HG02623 (cell line): Measurements from ENCODE around the gene WDR36.
"Not testable (repeated sequence)": the region's sequence is repeated elsewhere in the genome, so short reads cannot be mapped to it uniquely, and the experiment has no call there.

Source experiments
- ATAC-seq: cut with Tn5 transposase; IDR thresholded peaks from one replicate; pipeline ENCODE4 v1.9.1; 2021; ENCODE audit warnings: moderate library complexity; ENCODE audit not compliant: unreplicated experiment

The WDR36 gene

GRCh38 chr5:111134864-111135263 is 42.7 kb downstream of the WDR36 start:
- no peak for ATAC-seq

- ATAC-seq, result no peak
Measured at GRCh38 chr5:111135363-111135762, 43.2 kb downstream of the WDR36 start.

- no peak for ATAC-seq
Measured at GRCh38 chr5:111135946-111136345, 43.8 kb downstream of the WDR36 start.

- no peak for ATAC-seq
Measured at GRCh38 chr5:111138096-111138495, 45.9 kb downstream of the WDR36 start.

- not testable (repeated sequence) for ATAC-seq
Measured at GRCh38 chr5:111141471-111141870, 49.3 kb downstream of the WDR36 start.

- no peak for ATAC-seq
Measured at GRCh38 chr5:111142932-111143331, 50.8 kb downstream of the WDR36 start.

GRCh38 chr5:111143910-111144309 is 51.8 kb downstream of the WDR36 start:
- peak; percentile 29 for ATAC-seq

- ATAC-seq, result peak; percentile 85
Measured at GRCh38 chr5:111144352-111144930, 52.3 kb downstream of the WDR36 start.

GRCh38 chr5:111146053-111146452 is 53.9 kb downstream of the WDR36 start:
- ATAC-seq, result no peak

GRCh38 chr5:111147502-111147901 is 55.4 kb downstream of the WDR36 start:
- no peak for ATAC-seq

- no peak for ATAC-seq
Measured at GRCh38 chr5:111151998-111152397, 59.9 kb downstream of the WDR36 start.

GRCh38 chr5:111153483-111153882 is 61.3 kb downstream of the WDR36 start:
- ATAC-seq, result no peak

- no peak for ATAC-seq
Measured at GRCh38 chr5:111153945-111154344, 61.8 kb downstream of the WDR36 start.

GRCh38 chr5:111158105-111158744 is 66.1 kb downstream of the WDR36 start:
- ATAC-seq, result peak; percentile 71

GRCh38 chr5:111159845-111160244 is 67.7 kb downstream of the WDR36 start:
- ATAC-seq, result no peak

- ATAC-seq, result no peak
Measured at GRCh38 chr5:111163000-111163399, 70.9 kb downstream of the WDR36 start.

GRCh38 chr5:111165058-111165457 is 72.9 kb downstream of the WDR36 start:
- ATAC-seq, result no peak

- no peak for ATAC-seq
Measured at GRCh38 chr5:111167551-111167950, 75.4 kb downstream of the WDR36 start.

- ATAC-seq, result no peak
Measured at GRCh38 chr5:111168608-111169007, 76.5 kb downstream of the WDR36 start.

GRCh38 chr5:111169269-111169668 is 77.1 kb downstream of the WDR36 start:
- no peak for ATAC-seq

GRCh38 chr5:111170279-111170678 is 78.1 kb downstream of the WDR36 start:
- no peak for ATAC-seq

- ATAC-seq, result no peak
Measured at GRCh38 chr5:111172504-111172903, 80.4 kb downstream of the WDR36 start.

- no peak for ATAC-seq
Measured at GRCh38 chr5:111173476-111173875, 81.3 kb downstream of the WDR36 start.
